Neural progenitor cell (in vitro differentiated cells): ENCODE measurements around the gene MAGOHB. TPM values are rescaled to one million over a fixed set of nuclear protein-coding genes. Genes with fewer than 3 reads are reported as not detected.

Experiments used
- DNase-seq: peaks from one replicate; pipeline ENCODE4 v3.0.0-alpha.2; 2016; ENCODE audit warnings: low spot score
- H2AFZ ChIP-seq: fragments of 200-600 bp; sonication (generic); replicated peaks from 2 replicates; pipeline ENCODE4 v1.6.1; 2016; ENCODE audit warnings: antibody characterized with exemption
- H3F3A ChIP-seq: fragments of 200-600 bp; sonication (generic); 2 replicates; pipeline ENCODE4 v1.6.1; 2016; ENCODE audit warnings: antibody characterized with exemption, low read depth
- H3K27ac ChIP-seq: fragments of 200-600 bp; sonication (generic); 2 replicates; pipeline ENCODE4 v1.5.1; 2016; ENCODE audit warnings: mild to moderate bottlenecking
- H3K27me3 ChIP-seq: fragments of 200-600 bp; sonication (generic); 2 replicates; pipeline ENCODE4 v1.6.1; 2016; ENCODE audit warnings: mild to moderate bottlenecking, moderate library complexity
- H3K36me3 ChIP-seq: fragments of 200-600 bp; sonication (generic); 2 replicates; pipeline ENCODE4 v1.5.1; 2016
- H3K4me1 ChIP-seq: fragments of 200-600 bp; sonication (generic); 2 replicates; pipeline ENCODE4 v1.6.1; 2016; ENCODE audit warnings: mixed run types
- H3K4me2 ChIP-seq: fragments of 200-600 bp; sonication (generic); 2 replicates; pipeline ENCODE4 v1.6.1; 2016
- H3K4me3 ChIP-seq: fragments of 200-600 bp; sonication (generic); 2 replicates; pipeline ENCODE4 v1.5.1; 2016
- H3K79me2 ChIP-seq: fragments of 200-600 bp; sonication (generic); 2 replicates; pipeline ENCODE4 v1.6.1; 2016; ENCODE audit warnings: low read depth
- H3K9ac ChIP-seq: fragments of 200-600 bp; sonication (generic); 2 replicates; pipeline ENCODE4 v1.6.1; 2016
- H3K9me3 ChIP-seq: fragments of 200-600 bp; sonication (generic); 2 replicates; pipeline ENCODE4 v1.5.1; 2016; ENCODE audit warnings: low read depth
- H4K20me1 ChIP-seq: fragments of 200-600 bp; sonication (generic); 2 replicates; pipeline ENCODE4 v1.6.1; 2016; ENCODE audit warnings: low read depth
- H3K27ac Mint-ChIP-seq: 3 replicates; pipeline ENCODE4 v1.8.0; 2021; ENCODE audit warnings: mixed read lengths
- H3K27me3 Mint-ChIP-seq: 2 replicates; pipeline ENCODE4 v1.8.0; 2022; ENCODE audit warnings: low read depth, mild to moderate bottlenecking, inconsistent platforms, moderate library complexity, mixed read lengths; ENCODE audit not compliant: insufficient read depth
- H3K36me3 Mint-ChIP-seq: 3 replicates; pipeline ENCODE4 v1.8.0; 2021; ENCODE audit warnings: mixed read lengths
- H3K4me1 Mint-ChIP-seq: 3 replicates; pipeline ENCODE4 v1.8.0; 2021; ENCODE audit warnings: mixed read lengths
- H3K4me3 Mint-ChIP-seq: 3 replicates; pipeline ENCODE4 v1.8.0; 2021; ENCODE audit warnings: mild to moderate bottlenecking, moderate library complexity, mixed read lengths
- H3K9me3 Mint-ChIP-seq: 3 replicates; pipeline ENCODE4 v1.8.0; 2020; ENCODE audit warnings: mixed read lengths
- EZH2 ChIP-seq: fragments of 200-600 bp; sonication (generic); IDR thresholded peaks from 2 replicates; pipeline ENCODE4 v1.6.1; 2017; ENCODE audit warnings: antibody characterized with exemption, mild to moderate bottlenecking, moderate library complexity
- EZH2phosphoT487 ChIP-seq: fragments of 200-600 bp; sonication (generic); IDR thresholded peaks from 2 replicates; pipeline ENCODE4 v1.6.1; 2017; ENCODE audit warnings: antibody characterized with exemption
- total RNA-seq: library from RNA; depleted of rRNA; stranded (reverse); fragments of >200 nt; gene quantifications from 2 replicates; pipeline ENCODE4 v1.2.3, GENCODE V29; 2015; ENCODE audit warnings: low replicate concordance
- TF ChIP-seq, protein P1 (sequence below): fragments of 200-600 bp; sonication (generic); IDR thresholded peaks from 2 replicates; pipeline ENCODE4 v1.5.1; 2017; ENCODE audit warnings: antibody characterized with exemption, mild to moderate bottlenecking

MAGOHB gene
- total RNA-seq, 1 donor from 2014 or later: 53.5 TPM

- H3K27me3 ChIP-seq: no peaks in the 10 kb centered on the region
- Mint-ChIP-seq H3K27me3 (no peaks in the 10 kb centered on the region), H3K9me3 (no peaks in the 10 kb centered on the region), H3K27ac (no peak overlapping the region), H3K4me3 (no peak overlapping the region), H3K36me3 (no peaks in the 10 kb centered on the region), H3K4me1 (peaks cover 6% of the 10 kb centered on the region)
- no peak overlapping the region for H2AFZ ChIP-seq
- H3K4me1 ChIP-seq: no peaks in the 10 kb centered on the region
- no peak overlapping the region for H3K4me3 ChIP-seq
- TF ChIP-seq EZH2phosphoT487 (no peak), EZH2 (no peak)
- TF ChIP-seq, protein P1, sequence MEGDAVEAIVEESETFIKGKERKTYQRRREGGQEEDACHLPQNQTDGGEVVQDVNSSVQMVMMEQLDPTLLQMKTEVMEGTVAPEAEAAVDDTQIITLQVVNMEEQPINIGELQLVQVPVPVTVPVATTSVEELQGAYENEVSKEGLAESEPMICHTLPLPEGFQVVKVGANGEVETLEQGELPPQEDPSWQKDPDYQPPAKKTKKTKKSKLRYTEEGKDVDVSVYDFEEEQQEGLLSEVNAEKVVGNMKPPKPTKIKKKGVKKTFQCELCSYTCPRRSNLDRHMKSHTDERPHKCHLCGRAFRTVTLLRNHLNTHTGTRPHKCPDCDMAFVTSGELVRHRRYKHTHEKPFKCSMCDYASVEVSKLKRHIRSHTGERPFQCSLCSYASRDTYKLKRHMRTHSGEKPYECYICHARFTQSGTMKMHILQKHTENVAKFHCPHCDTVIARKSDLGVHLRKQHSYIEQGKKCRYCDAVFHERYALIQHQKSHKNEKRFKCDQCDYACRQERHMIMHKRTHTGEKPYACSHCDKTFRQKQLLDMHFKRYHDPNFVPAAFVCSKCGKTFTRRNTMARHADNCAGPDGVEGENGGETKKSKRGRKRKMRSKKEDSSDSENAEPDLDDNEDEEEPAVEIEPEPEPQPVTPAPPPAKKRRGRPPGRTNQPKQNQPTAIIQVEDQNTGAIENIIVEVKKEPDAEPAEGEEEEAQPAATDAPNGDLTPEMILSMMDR: no peak
- H3F3A ChIP-seq: no peaks in the 10 kb centered on the region
- no peak overlapping the region for H3K4me2 ChIP-seq
- no peaks in the 10 kb centered on the region for H3K79me2 ChIP-seq
- H4K20me1 ChIP-seq: no peaks in the 10 kb centered on the region
- no peaks in the 10 kb centered on the region for H3K36me3 ChIP-seq
- no peak overlapping the region for H3K27ac ChIP-seq
- no peak for DNase-seq
- no peaks in the 10 kb centered on the region for H3K9me3 ChIP-seq
- H3K9ac ChIP-seq: no peak overlapping the region
Measured at GRCh38 chr12:10618338-10618987, 5.1 kb upstream of the MAGOHB start.

DNA sequence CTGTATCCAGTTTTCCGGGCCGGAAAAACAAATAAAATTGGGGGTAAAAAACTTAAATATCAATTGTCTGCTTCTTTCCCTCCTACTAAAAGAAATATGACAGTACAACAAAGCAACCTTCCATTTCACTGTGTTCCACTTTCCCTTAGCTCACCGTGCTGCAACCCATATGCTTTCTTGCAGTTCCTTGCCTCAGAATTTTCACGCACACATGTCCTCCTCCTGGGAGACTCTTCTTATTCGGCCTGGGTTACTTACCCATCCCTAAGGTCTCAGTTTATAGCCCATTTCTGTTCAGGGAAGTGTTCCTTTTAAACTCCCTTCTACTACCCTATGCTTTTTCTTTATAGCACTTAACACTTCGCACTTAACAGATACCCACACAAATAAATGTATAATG is 4.5 kb upstream of the MAGOHB start:
- TF ChIP-seq, protein P1: no peak
- TF ChIP-seq EZH2: no peak
- TF ChIP-seq EZH2phosphoT487: no peak
- DNase-seq: no peak
- Mint-ChIP-seq H3K4me3 (no peak overlapping the region), H3K27ac (no peak overlapping the region), H3K9me3 (no peaks in the 10 kb centered on the region), H3K27me3 (peaks cover 3% of the 10 kb centered on the region), H3K4me1 (peaks cover 9% of the 10 kb centered on the region), H3K36me3 (no peaks in the 10 kb centered on the region)
- no peak overlapping the region for H3K4me3 ChIP-seq
- no peak overlapping the region for H3K27ac ChIP-seq
- no peaks in the 10 kb centered on the region for H3K4me1 ChIP-seq
- no peaks in the 10 kb centered on the region for H3K27me3 ChIP-seq
- no peak overlapping the region for H3K4me2 ChIP-seq
- H3K9me3 ChIP-seq: no peaks in the 10 kb centered on the region
- H3F3A ChIP-seq: no peaks in the 10 kb centered on the region
- no peak overlapping the region for H2AFZ ChIP-seq
- no peaks in the 10 kb centered on the region for H3K36me3 ChIP-seq
- no peaks in the 10 kb centered on the region for H4K20me1 ChIP-seq
- H3K9ac ChIP-seq: no peak overlapping the region
- peaks cover 5% of the 10 kb centered on the region for H3K79me2 ChIP-seq

GRCh38 chr12:10615532-10615931 is 2.1 kb upstream of the MAGOHB start:
- Histone ChIP-seq H3K27ac (no peak overlapping the region), H2AFZ (peak overlapping the region; percentile 44), H3K4me1 (peaks cover 9% of the 10 kb centered on the region), H4K20me1 (no peaks in the 10 kb centered on the region), H3K36me3 (no peaks in the 10 kb centered on the region), H3K4me3 (no peak overlapping the region), H3K4me2 (no peak overlapping the region), H3K79me2 (peaks cover 29% of the 10 kb centered on the region), H3K27me3 (no peaks in the 10 kb centered on the region), H3K9ac (no peak overlapping the region), H3K9me3 (no peaks in the 10 kb centered on the region), H3F3A (no peaks in the 10 kb centered on the region)
- Mint-ChIP-seq H3K4me3 (peak overlapping the region; percentile 50), H3K36me3 (peaks cover 2% of the 10 kb centered on the region), H3K9me3 (no peaks in the 10 kb centered on the region), H3K27ac (no peak overlapping the region), H3K27me3 (peaks cover 3% of the 10 kb centered on the region), H3K4me1 (peaks cover 21% of the 10 kb centered on the region)
- TF ChIP-seq, protein P1: no peak
- TF ChIP-seq EZH2 (no peak), EZH2phosphoT487 (no peak)
- no peak for DNase-seq
